Measurements from ENCODE around the gene HABP2.

HABP2 gene

GRCh38 chr10:113527211-113527906, 25.5 kb upstream of the HABP2 start:
- DNase-seq (ENCODE audit: low spot score): no peak

GRCh38 chr10:113528876-113529275, 24.0 kb upstream of the HABP2 start:
- no peak for DNase-seq (ENCODE audit: low spot score)

- DNase-seq (ENCODE audit: low spot score): no peak
Observed at GRCh38 chr10:113529575-113529974, 23.3 kb upstream of the HABP2 start.

GRCh38 chr10:113530476-113530875, 22.4 kb upstream of the HABP2 start:
- no peak for DNase-seq (ENCODE audit: low spot score)

- no peak for DNase-seq (ENCODE audit: low spot score)
Observed at GRCh38 chr10:113532724-113533123, 20.1 kb upstream of the HABP2 start.

- DNase-seq (ENCODE audit: low spot score): no peak
Observed at GRCh38 chr10:113533801-113534200, 19.1 kb upstream of the HABP2 start.

GRCh38 chr10:113534423-113534822, 18.4 kb upstream of the HABP2 start:
- DNase-seq (ENCODE audit: low spot score): no peak

- DNase-seq (ENCODE audit: low spot score): no peak
Observed at GRCh38 chr10:113537672-113538071, 15.2 kb upstream of the HABP2 start.

- no peak for DNase-seq (ENCODE audit: low spot score)
Observed at GRCh38 chr10:113538151-113538550, 14.7 kb upstream of the HABP2 start.

- DNase-seq (ENCODE audit: low spot score): no peak
Observed at GRCh38 chr10:113539789-113540188, 13.1 kb upstream of the HABP2 start.

- no peak for DNase-seq (ENCODE audit: low spot score)
Observed at GRCh38 chr10:113540845-113541548, 11.9 kb upstream of the HABP2 start.

- DNase-seq (ENCODE audit: low spot score): no peak
Observed at GRCh38 chr10:113541549-113541927, 11.3 kb upstream of the HABP2 start.

- DNase-seq (ENCODE audit: low spot score): no peak
Observed at GRCh38 chr10:113543107-113543955, 9.5 kb upstream of the HABP2 start.

- DNase-seq (ENCODE audit: low spot score): no peak
Observed at GRCh38 chr10:113544392-113544791, 8.5 kb upstream of the HABP2 start.

- no peak for DNase-seq (ENCODE audit: low spot score)
Observed at GRCh38 chr10:113547426-113547825, 5.4 kb upstream of the HABP2 start.

- DNase-seq (ENCODE audit: low spot score): no peak
Observed at GRCh38 chr10:113549856-113550255, 3.0 kb upstream of the HABP2 start.

- no peak for DNase-seq (ENCODE audit: low spot score)
Observed at GRCh38 chr10:113550365-113550764, 2.5 kb upstream of the HABP2 start.

- DNase-seq (ENCODE audit: low spot score): no peak
Observed at GRCh38 chr10:113552014-113552413, 839 bp upstream of the HABP2 start.

GRCh38 chr10:113553149-113553548, 296 bp downstream of the HABP2 start:
- DNase-seq (ENCODE audit: low spot score): no peak

GRCh38 chr10:113554214-113554613, 1.4 kb downstream of the HABP2 start:
- DNase-seq (ENCODE audit: low spot score): no peak

- DNase-seq (ENCODE audit: low spot score): no peak
Observed at GRCh38 chr10:113555245-113555644, 2.4 kb downstream of the HABP2 start.

GRCh38 chr10:113555751-113556150, 2.9 kb downstream of the HABP2 start:
- no peak for DNase-seq (ENCODE audit: low spot score)

GRCh38 chr10:113557424-113557862, 4.6 kb downstream of the HABP2 start:
- no peak for DNase-seq (ENCODE audit: low spot score)
